ENCODE data around the gene EIF4ENIF1. TPM values are rescaled to one million over a fixed set of nuclear protein-coding genes. Genes with fewer than 3 reads are reported as not detected.
A peak's percentile ranks its signal among the peaks of the same experiment; 100 is the strongest.
"Not testable (repeated sequence)": the region's sequence is repeated elsewhere in the genome, so short reads cannot be mapped to it uniquely, and the experiment has no call there.

EIF4ENIF1 gene
- total RNA-seq, 4 donors from 2014 or later, result 14.7 to 20.8 (median 16.9) TPM

DNA sequence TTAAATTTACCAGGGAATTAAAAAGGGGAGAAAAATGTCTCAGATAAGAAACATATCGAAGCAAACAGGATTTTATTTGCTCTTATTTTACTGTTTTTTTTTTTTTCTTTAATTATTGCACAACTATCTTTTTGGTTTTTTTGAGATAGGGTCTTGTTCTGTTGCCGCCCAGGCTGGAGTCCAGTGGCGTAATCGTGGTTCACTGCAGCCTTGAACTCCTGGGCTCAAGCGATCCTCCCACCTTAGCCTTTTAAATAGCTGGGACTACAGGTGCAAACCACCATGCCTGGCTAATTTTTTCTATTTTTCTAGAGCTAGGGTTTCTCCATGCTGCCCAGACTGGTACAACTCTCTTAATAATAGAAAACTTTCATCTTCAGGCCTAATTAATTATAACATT is 57.7 kb downstream of the EIF4ENIF1 start:
- no peak for DNase-seq (ENCODE audit: low spot score in 2 of 2)
- intact Hi-C loops (cut with DNase I; ENCODE audit: low total_unique reads), result no loop called here
- no peak for TF ChIP-seq CTCF (IDR thresholded peaks at IDR 0.05)
- TF ChIP-seq POLR2A (IDR thresholded peaks at IDR 0.05), result no peak
- H3K4me3 ChIP-seq (ENCODE audit: low read depth, poor library complexity, severe bottlenecking), result no peak overlapping the region
- 91 to 94% methylated on average over 5 of the region's 5 CpGs for WGBS, 2 donors

GRCh38 chr22:31425331-31426050 is 64.2 kb downstream of the EIF4ENIF1 start:
- H3K4me3 ChIP-seq (ENCODE audit: low read depth, poor library complexity, severe bottlenecking), result no peak overlapping the region
- TF ChIP-seq POLR2A (IDR thresholded peaks at IDR 0.05) (no peak), CTCF (IDR thresholded peaks at IDR 0.05) (no peak)
- WGBS, 2 donors, result 93 to 95% methylated on average over 9 of the region's 9 CpGs
- DNase-seq (ENCODE audit: low spot score in 2 of 2), result no peak
- intact Hi-C loops (cut with DNase I; ENCODE audit: low total_unique reads), result no loop called here

- WGBS, 2 donors, result 83 to 84% methylated on average over 2 of the region's 2 CpGs
- intact Hi-C loops (cut with DNase I; ENCODE audit: low total_unique reads); H3K4me3 ChIP-seq (ENCODE audit: low read depth, poor library complexity, severe bottlenecking); DNase-seq (ENCODE audit: low spot score in 2 of 2): not testable (repeated sequence)
Measured at GRCh38 chr22:31402350-31402749, 87.3 kb downstream of the EIF4ENIF1 start.

DNA sequence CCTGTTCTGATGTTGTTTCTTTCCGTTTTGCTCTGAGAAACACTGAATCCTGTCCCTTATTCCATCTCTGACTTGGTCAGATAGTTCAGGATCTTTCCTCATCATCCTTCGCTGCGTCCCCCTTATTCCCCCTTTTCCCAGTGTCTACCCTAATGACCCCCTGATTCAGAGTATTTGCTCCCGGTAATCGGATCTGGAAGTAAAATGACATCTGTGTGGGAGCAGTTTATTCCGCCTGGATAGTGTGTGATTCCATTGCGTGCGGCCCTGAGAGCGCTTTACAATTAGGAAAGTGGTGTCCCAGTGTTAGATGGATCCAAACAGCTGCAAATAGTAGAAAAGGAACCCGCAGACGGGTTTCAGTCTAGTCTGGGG is 89.6 kb downstream of the EIF4ENIF1 start:
- WGBS, 2 donors, result 0 to 2% methylated on average over 11 of the region's 11 CpGs
- intact Hi-C loops (cut with DNase I; ENCODE audit: low total_unique reads), result no loop called here
- peak overlapping the region; percentile 87 for H3K4me3 ChIP-seq (ENCODE audit: low read depth, poor library complexity, severe bottlenecking)
- TF ChIP-seq CTCF (IDR thresholded peaks at IDR 0.05), result no peak
- no peak for TF ChIP-seq POLR2A (IDR thresholded peaks at IDR 0.05)
- DNase-seq (ENCODE audit: low spot score in 2 of 2), result no peak

- TF ChIP-seq CTCF (IDR thresholded peaks at IDR 0.05) (no peak), POLR2A (IDR thresholded peaks at IDR 0.05) (peak in 1 of 2 donors; percentile 56)
- 0 to 1% methylated on average over 52 to 71 of the region's 72 CpGs for WGBS, 2 donors
- intact Hi-C loops (cut with DNase I; ENCODE audit: low total_unique reads), result no loop called here
- peak; percentile 95 to 99 for DNase-seq (ENCODE audit: low spot score in 2 of 2)
- H3K4me3 ChIP-seq (ENCODE audit: low read depth, poor library complexity, severe bottlenecking), result peak within 1 kb of the TSS; percentile 87
Measured at GRCh38 chr22:31399211-31400022, 90.2 kb downstream of the EIF4ENIF1 start, which contains the start of gene DRG1. TSS of gene DRG1 (plus strand) at chr22:31399604. CDS start at chr22:31399684, 80 bp downstream.

DNA sequence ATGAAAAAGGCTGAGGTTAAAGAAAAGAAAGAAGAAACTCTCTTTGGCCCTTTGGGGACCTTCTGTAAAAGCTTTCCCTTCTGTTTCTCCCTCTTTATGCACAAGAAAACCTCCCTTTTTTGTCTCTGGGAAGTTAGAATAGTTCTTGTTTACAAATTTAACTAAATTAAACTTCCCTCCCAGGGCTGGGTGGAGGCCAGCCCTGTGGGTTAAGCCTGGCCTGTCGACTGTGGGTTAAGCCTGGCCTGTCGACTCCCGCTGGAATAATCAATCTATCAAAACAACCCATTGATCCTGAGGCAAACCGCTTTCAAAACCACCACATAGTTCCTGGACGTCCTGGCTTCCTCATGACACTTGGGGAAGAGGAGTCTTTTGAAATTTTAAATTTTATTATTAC is 91.4 kb downstream of the EIF4ENIF1 start:
- H3K4me3 ChIP-seq (ENCODE audit: low read depth, poor library complexity, severe bottlenecking), result no peak overlapping the region
- no peak for DNase-seq (ENCODE audit: low spot score in 2 of 2)
- TF ChIP-seq POLR2A (IDR thresholded peaks at IDR 0.05), result no peak
- TF ChIP-seq CTCF (IDR thresholded peaks at IDR 0.05), result no peak
- 69 to 74% methylated on average over 5 of the region's 5 CpGs for WGBS, 2 donors
- intact Hi-C loops (cut with DNase I; ENCODE audit: low total_unique reads), result no loop called here
